GM18505 (cell line): Measurements from ENCODE around the gene NR2F6.

ENCODE experiments used
- ATAC-seq: cut with Tn5 transposase; IDR thresholded peaks from one replicate; pipeline ENCODE4 v1.9.1; 2021; ENCODE audit not compliant: unreplicated experiment
- POLR2A ChIP-seq: IDR thresholded peaks from 4 replicates; pipeline ENCODE4 v1.6.1; 2011; ENCODE audit warnings: borderline replicate concordance; ENCODE audit not compliant: insufficient read depth, insufficient read length; ENCODE audit errors: extremely low read depth

Gene NR2F6

GRCh38 chr19:17242431-17243208 lies 3.1 kb downstream of the NR2F6 start:
- ATAC-seq = no peak
- no peak for TF ChIP-seq POLR2A

- TF ChIP-seq POLR2A = no peak
- no peak for ATAC-seq
Observed at GRCh38 chr19:17240826-17241399, 4.8 kb downstream of the NR2F6 start.

GRCh38 chr19:17240062-17240752 lies 5.5 kb downstream of the NR2F6 start:
- no peak for TF ChIP-seq POLR2A
- no peak for ATAC-seq

GRCh38 chr19:17237747-17238706 lies 7.7 kb downstream of the NR2F6 start:
- ATAC-seq = no peak
- TF ChIP-seq POLR2A = no peak

- no peak for TF ChIP-seq POLR2A
- no peak for ATAC-seq
Observed at GRCh38 chr19:17236811-17237543, 8.7 kb downstream of the NR2F6 start.

GRCh38 chr19:17235971-17236777 lies 9.5 kb downstream of the NR2F6 start:
- peak; percentile 19 for ATAC-seq
- TF ChIP-seq POLR2A = peak; percentile 40

GRCh38 chr19:17235300-17235970 lies 10.3 kb downstream of the NR2F6 start:
- no peak for TF ChIP-seq POLR2A
- peak; percentile 71 for ATAC-seq

- ATAC-seq = peak; percentile 53
- TF ChIP-seq POLR2A = no peak
Observed at GRCh38 chr19:17234911-17235299, 10.8 kb downstream of the NR2F6 start.

- TF ChIP-seq POLR2A = no peak
- ATAC-seq = no peak
Observed at GRCh38 chr19:17232258-17232657, 13.5 kb downstream of the NR2F6 start.

- ATAC-seq = no peak
Observed at GRCh38 chr19:17229890-17230289, 15.8 kb downstream of the NR2F6 start.

GRCh38 chr19:17227798-17228367 lies 17.8 kb downstream of the NR2F6 start:
- no peak for ATAC-seq

More at GRCh38 chr19:17229890-17230289, 15.8 kb downstream of the NR2F6 start:
- TF ChIP-seq POLR2A = no peak

More at GRCh38 chr19:17227798-17228367, 17.8 kb downstream of the NR2F6 start:
- TF ChIP-seq POLR2A = no peak
